Measurements from ENCODE around the gene R3HDM2.
"Not testable (repeated sequence)": the region's sequence is repeated elsewhere in the genome, so short reads cannot be mapped to it uniquely, and the experiment has no call there.

R3HDM2 gene

GRCh38 chr12:57426948-57427347 is 3.9 kb downstream of the R3HDM2 start:
- not testable (repeated sequence) for DNase-seq (ENCODE audit: low spot score)

GRCh38 chr12:57420482-57420881 is 10.4 kb downstream of the R3HDM2 start:
- no peak for DNase-seq (ENCODE audit: low spot score)

- DNase-seq (ENCODE audit: low spot score), result no peak
These were observed 11.3 kb downstream of the R3HDM2 start for GRCh38 chr12:57419495-57419894.

- no peak for DNase-seq (ENCODE audit: low spot score)
These were observed 12.6 kb downstream of the R3HDM2 start for GRCh38 chr12:57418255-57418654.

GRCh38 chr12:57416039-57416996 is 14.5 kb downstream of the R3HDM2 start:
- no peak for DNase-seq (ENCODE audit: low spot score)

GRCh38 chr12:57415088-57415487 is 15.8 kb downstream of the R3HDM2 start:
- no peak for DNase-seq (ENCODE audit: low spot score)

GRCh38 chr12:57414160-57414559 is 16.7 kb downstream of the R3HDM2 start:
- DNase-seq (ENCODE audit: low spot score), result not testable (repeated sequence)

- no peak for DNase-seq (ENCODE audit: low spot score)
These were observed 20.3 kb downstream of the R3HDM2 start for GRCh38 chr12:57410534-57410933.

- no peak for DNase-seq (ENCODE audit: low spot score)
These were observed 25.7 kb downstream of the R3HDM2 start for GRCh38 chr12:57404966-57405640.

GRCh38 chr12:57402156-57402555 is 28.7 kb downstream of the R3HDM2 start:
- not testable (repeated sequence) for DNase-seq (ENCODE audit: low spot score)

- no peak for DNase-seq (ENCODE audit: low spot score)
These were observed 29.7 kb downstream of the R3HDM2 start for GRCh38 chr12:57401165-57401564.

- not testable (repeated sequence) for DNase-seq (ENCODE audit: low spot score)
These were observed 31.0 kb downstream of the R3HDM2 start for GRCh38 chr12:57399718-57400463.

GRCh38 chr12:57397441-57397840 is 33.4 kb downstream of the R3HDM2 start:
- DNase-seq (ENCODE audit: low spot score), result no peak

GRCh38 chr12:57395121-57395520 is 35.7 kb downstream of the R3HDM2 start:
- DNase-seq (ENCODE audit: low spot score), result no peak

- DNase-seq (ENCODE audit: low spot score), result no peak
These were observed 40.7 kb downstream of the R3HDM2 start for GRCh38 chr12:57390174-57390573.

GRCh38 chr12:57389033-57389432 is 41.8 kb downstream of the R3HDM2 start:
- peak; percentile 80 for DNase-seq (ENCODE audit: low spot score)

- DNase-seq (ENCODE audit: low spot score), result no peak
These were observed 42.4 kb downstream of the R3HDM2 start for GRCh38 chr12:57388425-57388824.

GRCh38 chr12:57386187-57386720 is 44.6 kb downstream of the R3HDM2 start:
- no peak for DNase-seq (ENCODE audit: low spot score)

- DNase-seq (ENCODE audit: low spot score), result no peak
These were observed 45.3 kb downstream of the R3HDM2 start for GRCh38 chr12:57385586-57385985.

GRCh38 chr12:57384478-57384877 is 46.4 kb downstream of the R3HDM2 start:
- no peak for DNase-seq (ENCODE audit: low spot score)

- no peak for DNase-seq (ENCODE audit: low spot score)
These were observed 49.1 kb downstream of the R3HDM2 start for GRCh38 chr12:57381693-57382220.

- no peak for DNase-seq (ENCODE audit: low spot score)
These were observed 50.5 kb downstream of the R3HDM2 start for GRCh38 chr12:57380300-57380699.
